Activated CD8-positive, alpha-beta memory T cell treated with anti-CD3 and anti-CD28 coated beads, Interleukin-2, amount 50 U/mL, for 24 hours (primary cell): Measurements from ENCODE around the gene UGT2B17.
"Not testable (repeated sequence)": the region's sequence is repeated elsewhere in the genome, so short reads cannot be mapped to it uniquely, and the experiment has no call there.

Experiments used
- DNase-seq: peaks from one replicate; pipeline ENCODE4 v3.0.0-alpha.2; 2020; ENCODE audit errors: extremely low read depth

The UGT2B17 gene

DNA sequence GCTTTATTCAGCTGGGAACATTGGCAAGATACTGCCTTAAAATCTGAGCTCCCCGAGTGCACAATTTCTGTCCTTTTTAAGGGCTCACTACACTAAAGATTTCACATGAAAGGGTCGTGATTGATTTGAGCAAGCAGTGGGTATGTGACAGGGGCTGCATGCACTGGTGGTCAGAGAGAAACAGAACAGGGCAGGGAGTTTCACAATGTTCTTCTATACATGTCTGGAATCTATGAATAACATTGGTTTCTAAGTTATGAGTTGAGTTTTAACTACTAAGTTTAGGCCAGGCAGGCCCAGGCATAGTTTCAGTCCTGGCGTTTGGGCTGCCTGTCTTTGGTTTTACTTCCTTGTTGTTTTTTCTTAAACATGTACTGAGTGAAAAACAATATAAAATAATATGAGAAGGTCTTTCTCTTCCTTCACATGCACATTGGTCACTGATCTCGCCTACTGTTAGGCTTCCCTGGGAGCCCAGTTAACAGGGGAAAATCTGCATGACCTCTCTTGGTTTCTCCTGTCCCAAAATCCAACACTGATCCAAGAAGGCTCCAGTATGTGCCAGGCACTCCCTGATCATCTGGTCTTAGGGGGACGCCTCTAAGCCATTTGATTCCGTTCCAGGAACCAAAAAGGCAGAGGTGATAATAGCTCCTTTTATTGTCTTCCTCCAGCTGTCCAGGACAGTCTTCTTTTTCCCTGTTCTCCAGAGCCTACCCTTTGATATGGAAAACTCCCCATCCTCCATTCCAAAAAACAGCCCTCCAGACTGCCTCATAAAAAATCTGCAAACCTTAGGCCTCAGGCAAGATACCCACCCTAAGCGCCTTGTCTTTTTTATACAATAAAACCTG lies at the start of gene UGT2B17:
Gene UGT2B17, minus strand, starts transcription at position 51 of the 854 bp plus-strand sequence. CDS start 7,838 bp downstream, outside the sequence.
- DNase-seq, result no peak

GRCh38 chr4:68622731-68623130 lies 46.6 kb upstream of the UGT2B17 start:
- not testable (repeated sequence) for DNase-seq

- DNase-seq, result no peak
These were observed 41.0 kb upstream of the UGT2B17 start for GRCh38 chr4:68617003-68617698.

- DNase-seq, result no peak
These were observed 39.7 kb upstream of the UGT2B17 start for GRCh38 chr4:68615699-68616422.

DNA sequence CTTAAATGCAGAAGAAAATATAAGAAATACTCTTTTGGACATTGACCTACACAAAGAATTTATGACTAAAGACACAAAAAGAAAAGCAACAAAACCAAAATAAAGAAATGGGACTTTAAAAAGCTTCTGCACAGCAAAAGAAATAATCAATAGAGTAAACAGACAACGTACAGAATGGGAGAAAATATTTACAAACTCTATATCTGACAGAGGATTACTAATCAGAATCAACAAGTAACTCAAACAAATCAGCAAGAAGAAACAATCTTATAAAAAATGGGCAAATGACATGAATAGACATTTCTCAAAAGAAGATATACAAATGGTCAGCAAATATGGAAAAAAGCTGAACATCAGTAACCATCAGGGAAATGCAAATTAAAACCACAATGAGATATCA lies 37.6 kb upstream of the UGT2B17 start:
- no peak for DNase-seq

GRCh38 chr4:68606240-68606639 lies 30.1 kb upstream of the UGT2B17 start:
- DNase-seq, result no peak

GRCh38 chr4:68599150-68599549 lies 23.0 kb upstream of the UGT2B17 start:
- no peak for DNase-seq

DNA sequence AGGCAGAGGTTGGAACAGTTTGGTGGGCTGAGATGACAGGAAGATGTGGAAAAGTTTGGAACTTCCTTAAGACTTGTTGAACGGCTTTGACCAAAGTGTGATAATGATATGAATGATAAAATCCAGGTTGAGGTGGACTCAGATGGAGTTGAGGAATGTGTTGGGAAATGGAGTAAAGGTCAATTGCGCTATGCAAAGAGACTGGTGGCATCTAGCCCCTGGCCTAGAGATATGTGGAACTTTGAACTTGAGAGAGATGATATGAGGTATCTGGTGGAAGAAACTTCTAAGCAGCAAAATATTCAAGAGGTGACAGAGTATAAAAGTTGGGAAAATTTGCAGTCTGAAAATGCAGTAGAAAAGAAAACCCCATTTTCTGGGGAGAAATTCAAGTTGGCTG lies 21.4 kb upstream of the UGT2B17 start:
- DNase-seq, result no peak

GRCh38 chr4:68594678-68595077 lies 18.6 kb upstream of the UGT2B17 start:
- DNase-seq, result no peak

GRCh38 chr4:68593112-68593511 lies 17.0 kb upstream of the UGT2B17 start:
- DNase-seq, result no peak

DNA sequence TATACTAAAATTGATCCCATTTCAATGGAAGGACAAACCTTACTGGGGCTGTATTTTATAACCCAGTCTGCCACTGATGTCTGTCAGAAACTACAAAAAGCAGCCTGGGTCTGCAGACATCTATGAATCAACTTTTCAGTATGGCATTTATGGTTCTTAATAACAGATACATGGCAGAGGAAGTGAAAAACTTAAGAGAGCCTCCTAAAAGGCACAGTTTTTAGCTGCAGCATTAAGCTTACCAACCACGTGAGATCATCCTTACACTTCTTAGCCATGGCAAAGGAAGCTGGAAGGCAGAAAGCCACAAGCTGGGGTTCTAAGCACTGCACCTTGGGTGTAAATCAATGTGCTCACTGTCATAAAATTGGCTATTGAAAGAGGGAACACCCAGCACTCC lies 16.6 kb upstream of the UGT2B17 start:
- DNase-seq, result no peak

- DNase-seq, result no peak
These were observed 15.1 kb upstream of the UGT2B17 start for GRCh38 chr4:68591204-68591603.

DNA sequence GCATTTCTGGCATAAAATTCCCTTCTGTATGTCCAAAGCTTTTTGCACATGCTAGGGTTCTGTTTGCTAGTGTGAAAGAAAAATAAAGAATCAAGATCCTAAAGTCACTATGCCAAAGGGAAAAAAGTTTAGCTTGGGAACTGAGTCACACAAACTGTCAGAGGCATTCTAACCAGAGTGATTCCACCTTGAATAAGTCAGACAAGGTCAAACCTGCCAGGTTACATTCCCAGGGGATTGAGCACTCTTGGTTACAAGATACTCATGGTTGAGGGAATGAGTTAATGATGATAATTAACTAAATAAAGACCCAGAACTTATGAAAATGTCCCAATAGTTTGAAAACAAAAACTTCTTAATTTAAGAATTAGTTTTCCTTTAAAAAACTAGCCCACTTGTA lies 13.7 kb upstream of the UGT2B17 start:
- no peak for DNase-seq

- no peak for DNase-seq
These were observed 6.2 kb upstream of the UGT2B17 start for GRCh38 chr4:68582339-68582717.

GRCh38 chr4:68581383-68582338 lies 5.5 kb upstream of the UGT2B17 start:
- no peak for DNase-seq

GRCh38 chr4:68577590-68577989 lies 1.5 kb upstream of the UGT2B17 start:
- no peak for DNase-seq

- not testable (repeated sequence) for DNase-seq
These were observed 486 bp downstream of the UGT2B17 start for GRCh38 chr4:68575636-68576035.

GRCh38 chr4:68575081-68575480 lies 1.0 kb downstream of the UGT2B17 start:
- no peak for DNase-seq

DNA sequence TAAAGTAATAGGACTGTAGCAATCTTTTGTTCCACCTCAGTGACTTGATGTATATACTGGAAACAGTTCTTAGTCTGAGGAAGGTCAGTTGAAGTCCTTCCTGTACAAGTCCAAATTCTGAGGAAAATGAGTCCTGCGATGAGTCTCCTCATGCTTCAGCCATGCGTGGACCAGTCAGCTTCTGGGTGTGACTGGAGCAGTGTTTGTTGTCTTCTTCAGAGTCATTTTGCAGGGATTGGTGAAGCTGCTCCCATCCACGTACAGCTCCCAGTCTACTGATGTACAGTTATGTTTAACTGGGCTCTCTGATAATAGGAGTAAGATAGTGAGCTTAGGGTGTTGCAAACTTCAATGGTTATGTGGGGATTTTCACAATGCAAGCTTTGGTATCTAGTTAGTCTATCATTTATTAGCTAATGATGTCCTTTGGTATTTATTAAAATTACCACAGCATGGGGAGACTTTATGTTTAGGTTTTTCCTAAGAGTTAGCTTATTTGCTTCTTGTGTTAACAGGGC lies 3.4 kb downstream of the UGT2B17 start:
- DNase-seq, result no peak

- no peak for DNase-seq
These were observed 6.0 kb downstream of the UGT2B17 start for GRCh38 chr4:68570122-68570507.

DNA sequence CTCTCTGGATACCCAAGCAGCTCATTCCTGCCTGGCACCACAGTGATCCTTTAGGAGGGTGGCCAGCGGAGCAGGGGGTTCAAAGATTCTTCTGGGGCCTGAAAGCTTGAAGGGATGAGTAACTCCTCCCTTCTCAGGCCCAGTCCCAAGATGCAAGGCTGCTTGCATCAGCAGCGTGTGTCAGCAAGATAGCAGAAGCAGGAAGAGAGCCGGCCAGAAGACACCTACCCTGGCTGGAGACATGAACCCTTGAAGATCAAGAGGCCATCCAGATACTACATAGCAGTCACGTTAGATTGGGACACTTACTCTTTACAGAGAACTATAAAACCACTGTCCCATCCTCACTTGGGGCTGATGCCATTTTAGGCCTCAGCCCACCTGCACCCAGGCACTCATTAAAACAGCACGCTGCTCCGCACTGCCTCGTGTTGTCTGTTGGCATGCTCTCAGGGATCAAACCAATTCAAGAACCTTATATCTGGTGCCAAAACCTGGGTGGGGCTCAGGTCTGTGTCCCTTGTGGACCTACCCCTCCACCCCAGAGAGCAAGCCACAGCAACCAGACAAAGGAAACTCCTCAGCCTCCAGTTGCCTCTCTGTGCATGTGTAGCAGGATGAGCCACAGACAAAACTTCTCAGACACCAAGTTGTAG lies 6.5 kb downstream of the UGT2B17 start:
- DNase-seq, result no peak
